ENCODE measurements around the gene CDC6. TPM values are rescaled to one million over a fixed set of nuclear protein-coding genes. Genes with fewer than 3 reads are reported as not detected.

Gene CDC6
- total and polyA plus RNA-seq, 2 of the 8 experiments (the other 6 are each of a cell fraction or from before 2014, with no cell fraction given): 50.5 to 140 TPM

DNA sequence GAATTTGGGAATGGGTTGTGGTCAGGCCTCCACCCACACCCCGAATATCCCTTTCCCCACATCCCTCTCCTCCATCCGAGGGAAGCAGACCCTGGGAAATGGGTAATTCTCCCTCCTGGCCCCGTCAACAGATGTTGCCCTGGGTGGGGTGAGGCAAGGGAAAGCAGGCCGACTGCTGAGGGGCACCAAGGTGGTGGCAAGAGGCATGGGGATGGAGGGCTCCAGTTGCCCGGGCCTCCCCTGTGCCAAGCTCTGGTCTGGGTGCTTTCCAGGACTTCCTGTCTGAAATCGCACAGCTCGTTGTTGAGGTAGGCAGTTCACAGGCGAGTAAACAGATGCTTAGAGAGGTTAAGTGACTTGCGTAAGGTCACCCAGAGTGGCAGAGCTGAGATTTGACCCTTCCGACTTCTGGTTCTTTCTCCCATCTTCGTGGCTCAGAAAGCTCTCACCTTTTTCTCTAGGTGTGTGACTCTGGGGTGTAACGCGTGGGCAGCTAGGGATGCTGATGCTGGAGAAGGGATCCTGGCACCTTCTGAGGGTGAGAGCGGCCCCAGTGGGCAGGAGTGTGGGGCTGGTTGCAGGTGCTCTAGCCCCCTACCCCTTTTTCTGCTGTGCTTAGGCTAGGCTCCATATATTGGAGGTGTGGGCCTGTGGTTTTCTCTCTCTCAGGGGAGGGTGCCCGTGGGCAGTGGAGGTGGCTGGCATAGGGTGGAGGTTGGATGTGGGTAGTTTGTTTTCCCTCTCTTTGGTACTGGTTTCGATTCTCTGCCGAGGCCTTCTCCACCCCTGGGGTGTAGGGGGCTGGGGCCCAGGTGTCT is 38.5 kb downstream of the CDC6 start:
- no peak overlapping the region for H2BK20ac ChIP-seq (ENCODE audit: low read length)
- H3K79me1 ChIP-seq (ENCODE audit: low read depth, low read length): peaks cover 19% of the 10 kb centered on the region
- no peaks in the 10 kb centered on the region for H3K9me3 ChIP-seq (ENCODE audit: insufficient read depth in 2 of 2, low read depth in 1 of 2, low read length in 1 of 2)
- no peaks in the 10 kb centered on the region for H3K27me3 ChIP-seq (replicated peaks in 1 of 4; ENCODE audit: control insufficient read depth in 3 of 4, extremely low read depth in 1 of 4, insufficient read depth in 3 of 4, low read length in 3 of 4)
- H4K5ac ChIP-seq (ENCODE audit: insufficient read length, low read depth, low read length): no peak overlapping the region
- no peak overlapping the region for H3K4me3 ChIP-seq (ENCODE audit: extremely low read depth in 1 of 4, insufficient read depth in 2 of 4, low read depth in 3 of 4, low read length in 4 of 4)
- H3K27ac ChIP-seq (ENCODE audit: low read depth, low read length): no peak overlapping the region
- H2BK120ac ChIP-seq (replicated peaks; ENCODE audit: low read depth, low read length): no peak overlapping the region
- H3K14ac ChIP-seq (ENCODE audit: insufficient read length): no peak overlapping the region
- H2AFZ ChIP-seq (ENCODE audit: low read length): no peak overlapping the region
- no peak overlapping the region; the same call in 1 of the 2 replicates for H4K8ac ChIP-seq (ENCODE audit: extremely low read depth, insufficient read depth, low read length)
- no peak overlapping the region for H2AK5ac ChIP-seq (ENCODE audit: low read depth, low read length)
- H3K23me2 ChIP-seq (ENCODE audit: low read depth, low read length): no peaks in the 10 kb centered on the region
- H4K91ac ChIP-seq (replicated peaks; ENCODE audit: insufficient read length, low read length): no peak overlapping the region
- ChIA-PET POLR2A (ENCODE audit: partially characterized antibody) (interaction anchor here (0.6 to 3.3 kb wide), 6 partner anchors 9 to 112 kb away, joined by 3 to 10 read pairs (median 4); partner anchors contain the start of gene RARA), CTCF (ENCODE audit: partially characterized antibody) (interaction anchor here (1.2 to 39.2 kb wide), 4 partner anchors 10 to 27 kb away, joined by 3 to 1198 read pairs (median 6); partner anchors contain the start of gene GJD3)
- H3K79me2 ChIP-seq (ENCODE audit: control insufficient read depth in 1 of 2, insufficient read depth in 2 of 2, low read length in 2 of 2): peaks cover 0 to 14% of the 10 kb centered on the region in 2 experiments; a peak in 1 of 4 replicates
- no peak overlapping the region for H2BK12ac ChIP-seq (ENCODE audit: low read depth, low read length)
- H2BK5ac ChIP-seq (ENCODE audit: low read depth, low read length): no peak overlapping the region; the same call in 1 of the 2 replicates
- no peak overlapping the region for H2BK15ac ChIP-seq (ENCODE audit: low read length)
- no peak overlapping the region for H3K18ac ChIP-seq (ENCODE audit: extremely low read depth, low read length)
- no peaks in the 10 kb centered on the region for H3K36me3 ChIP-seq (ENCODE audit: control insufficient read depth in 2 of 4, insufficient read depth in 4 of 4, low read length in 3 of 4)
- FAIRE-seq (no peak), DNase-seq (ENCODE audit: low read depth in 1 of 2, low spot score in 2 of 2) (no peak)
- H3K4me1 ChIP-seq (replicated peaks in 1 of 4; ENCODE audit: control insufficient read depth in 3 of 4, insufficient read depth in 4 of 4, low read length in 3 of 4): peaks cover 0 to 17% (median 8%) of the 10 kb centered on the region in 4 experiments; a peak in 5 of 7 replicates
- H4K20me1 ChIP-seq (replicated peaks in 1 of 2; ENCODE audit: control insufficient read depth in 1 of 2, insufficient read depth in 2 of 2, low read length in 2 of 2): peaks cover 16 to 35% of the 10 kb centered on the region in 2 experiments
- WGBS, 2 experiments (ENCODE audit: extremely low coverage in 1 of 2, insufficient coverage in 1 of 2, insufficient read length in 1 of 2, insufficient replicate concordance in 2 of 2, low coverage in 1 of 2, low lambda C conversion rate in 2 of 2, missing lambda C conversion rate in 1 of 2): 88% methylated on average over 17 of the region's 17 CpGs; no CpG with 5 or more reads in 1 of the 2 experiments
- no peak overlapping the region for H3K9ac ChIP-seq (replicated peaks in 1 of 4; ENCODE audit: extremely low read depth in 1 of 4, low read depth in 3 of 4, low read length in 3 of 4)
- H3K4me2 ChIP-seq (ENCODE audit: insufficient read depth in 1 of 2, low read depth in 2 of 2, low read length in 2 of 2): no peak overlapping the region
- H3K56ac ChIP-seq (replicated peaks; ENCODE audit: insufficient read length, low read depth, low read length): no peak overlapping the region
- no peak overlapping the region for H3K4ac ChIP-seq (replicated peaks; ENCODE audit: insufficient read length, low read depth, low read length)
- H3K23ac ChIP-seq (ENCODE audit: insufficient read length): no peak overlapping the region
